GM10847 (cell line): ENCODE data around the gene MRPL33.

Source experiments
- POLR2A ChIP-seq: IDR thresholded peaks from 2 replicates; pipeline ENCODE4 v1.6.1; 2011; ENCODE audit not compliant: insufficient read length; ENCODE audit errors: extremely low read depth

Gene MRPL33

GRCh38 chr2:27795093-27795834 lies 23.7 kb downstream of the MRPL33 start:
- no peak for TF ChIP-seq POLR2A

DNA sequence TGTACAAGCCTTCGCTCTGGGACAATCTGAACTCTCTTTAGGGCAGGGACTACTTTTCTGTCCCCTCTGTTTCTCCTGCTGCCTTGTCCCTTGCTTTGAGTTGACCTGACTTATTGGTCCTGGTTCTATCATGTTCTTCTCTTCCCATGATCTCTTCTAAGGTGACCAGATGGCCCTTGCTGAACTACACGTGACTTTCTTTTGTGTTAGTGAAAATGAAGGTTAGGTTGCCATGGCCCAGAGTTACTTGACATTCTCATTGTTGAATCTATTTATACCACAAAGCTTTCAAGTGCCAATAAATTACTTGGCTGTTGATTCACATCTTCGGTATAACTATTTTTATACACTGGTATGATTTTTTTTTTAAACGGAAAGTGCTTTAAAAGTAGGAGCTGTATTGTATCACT lies 24.4 kb downstream of the MRPL33 start:
- no peak for TF ChIP-seq POLR2A

GRCh38 chr2:27796791-27797765 lies 25.6 kb downstream of the MRPL33 start:
- no peak for TF ChIP-seq POLR2A

- TF ChIP-seq POLR2A, result no peak
These were observed 26.3 kb downstream of the MRPL33 start for GRCh38 chr2:27797841-27798240.

DNA sequence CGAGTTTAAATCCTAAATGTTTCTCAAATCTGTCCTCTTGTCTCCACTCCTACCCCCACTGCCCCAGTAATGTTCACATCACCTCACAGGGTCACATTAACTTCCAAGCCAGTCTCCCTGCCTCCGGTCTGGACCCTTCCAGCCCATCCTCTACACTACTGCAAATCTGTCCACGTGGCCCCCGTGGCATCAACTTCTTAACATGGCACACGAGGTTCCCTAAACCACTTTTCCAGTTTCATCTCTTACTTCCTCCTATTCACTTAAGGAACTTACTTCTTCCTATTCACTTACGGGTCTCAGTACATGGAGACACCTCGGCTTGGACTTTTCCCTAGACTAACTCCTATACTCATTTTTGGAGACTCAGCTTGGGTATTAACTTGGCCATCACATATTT lies 27.0 kb downstream of the MRPL33 start:
- TF ChIP-seq POLR2A, result no peak

DNA sequence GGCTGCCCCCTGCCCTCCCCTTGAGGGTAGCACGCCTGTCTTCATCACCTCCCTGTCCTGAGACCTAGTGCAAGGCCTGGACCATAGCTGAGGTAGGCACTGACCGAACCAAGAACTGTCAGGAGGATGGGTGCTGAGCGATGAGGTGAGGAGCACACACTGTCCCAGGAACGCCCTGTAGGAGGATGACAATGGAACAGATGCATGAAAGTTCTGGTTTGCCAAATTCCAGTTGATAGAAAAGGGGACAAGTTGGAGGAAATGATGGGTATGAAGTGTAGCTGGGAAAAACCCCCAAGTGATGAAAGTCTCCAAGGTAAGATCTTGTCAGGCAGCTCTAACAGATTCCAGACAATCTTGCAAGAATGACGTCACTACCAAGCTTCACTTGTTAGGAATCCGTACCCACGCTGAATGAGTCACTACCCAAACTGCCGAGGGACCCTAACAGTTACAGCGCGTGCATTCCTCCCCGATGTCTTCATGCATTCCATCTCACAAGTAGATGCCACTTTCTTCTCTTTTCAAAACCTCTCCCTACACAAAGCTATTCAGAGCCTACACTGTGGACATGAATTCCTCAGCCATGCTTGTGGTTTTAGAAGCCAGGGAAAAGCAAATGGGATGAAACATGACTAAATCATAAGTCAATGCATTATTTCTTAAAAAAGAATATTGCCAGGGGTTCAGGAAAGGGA lies 27.6 kb downstream of the MRPL33 start:
- TF ChIP-seq POLR2A, result no peak

DNA sequence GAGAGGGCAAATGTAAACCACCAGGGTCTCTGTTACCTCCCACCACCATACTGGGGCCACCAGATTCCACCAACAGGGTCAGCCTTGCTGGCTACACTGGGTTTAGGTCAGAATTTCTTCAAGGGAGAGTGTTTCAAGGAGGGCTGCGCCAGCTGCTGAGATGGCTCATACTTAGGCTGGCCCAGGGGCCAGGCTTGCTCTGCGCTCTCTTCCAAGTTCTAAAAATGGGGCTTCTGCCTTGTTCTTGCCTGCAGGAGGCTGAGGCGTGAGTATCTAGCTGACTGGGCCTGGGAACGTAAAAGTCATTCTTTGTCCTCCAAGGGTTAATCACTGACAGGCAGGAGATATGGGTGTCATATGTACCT lies 28.1 kb downstream of the MRPL33 start:
- TF ChIP-seq POLR2A, result no peak

DNA sequence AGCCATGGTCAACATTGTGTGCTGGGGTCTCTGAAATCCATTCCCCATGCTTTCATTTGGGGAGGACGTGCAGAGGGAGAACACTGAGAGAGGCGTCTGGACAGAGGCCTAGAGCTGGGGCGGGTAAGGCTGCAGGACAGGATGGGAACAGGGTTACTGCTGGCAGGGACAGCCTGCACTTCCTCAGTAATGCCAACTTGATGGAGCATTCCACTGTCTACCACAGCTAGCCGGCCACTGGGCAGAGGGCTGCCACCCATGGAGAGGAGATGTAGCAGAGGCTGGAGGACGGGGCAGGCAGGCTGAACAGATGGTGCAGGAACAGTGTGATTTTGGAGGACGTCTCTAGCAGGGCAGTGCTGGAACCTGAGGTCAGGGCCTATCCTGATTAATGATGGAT lies 29.3 kb downstream of the MRPL33 start:
- no peak for TF ChIP-seq POLR2A

GRCh38 chr2:27802547-27802946 lies 31.0 kb downstream of the MRPL33 start:
- TF ChIP-seq POLR2A, result no peak

DNA sequence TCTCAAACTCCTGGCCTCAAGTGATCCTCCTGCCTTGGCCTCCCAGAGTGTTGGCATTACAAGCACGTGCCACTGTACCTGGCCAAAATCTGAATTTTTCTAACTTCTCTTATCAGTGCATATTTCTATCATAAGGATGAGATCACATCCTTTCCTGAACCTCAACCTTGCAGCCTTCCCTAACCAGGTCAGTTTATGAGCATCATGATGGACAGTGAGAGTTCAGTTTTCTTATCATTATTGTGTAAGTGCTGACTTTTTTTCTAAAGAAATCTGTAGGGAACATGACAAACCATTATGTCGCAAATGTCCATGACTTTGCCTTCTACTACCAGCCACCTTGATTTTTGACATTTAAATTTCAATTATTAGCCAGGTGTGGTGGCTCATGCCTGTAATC lies 31.5 kb downstream of the MRPL33 start:
- TF ChIP-seq POLR2A, result no peak

DNA sequence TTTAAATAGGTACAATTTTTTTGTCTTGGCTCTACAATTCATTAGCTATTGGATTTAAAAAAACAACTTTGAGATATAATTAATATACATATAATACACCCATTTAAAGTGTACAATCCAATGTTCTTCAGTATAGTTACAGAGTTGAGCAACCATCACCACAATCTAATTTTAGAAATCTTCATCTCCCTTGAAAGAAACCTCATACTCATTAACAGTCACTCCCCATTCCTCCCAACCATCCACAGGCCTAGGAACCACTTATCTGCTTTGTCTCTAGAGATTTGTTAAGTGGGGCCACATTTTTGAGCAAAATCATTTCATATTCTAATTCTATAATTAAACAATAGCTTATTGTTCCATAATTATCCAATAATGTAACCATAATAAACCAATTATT lies 32.6 kb downstream of the MRPL33 start:
- TF ChIP-seq POLR2A, result no peak

DNA sequence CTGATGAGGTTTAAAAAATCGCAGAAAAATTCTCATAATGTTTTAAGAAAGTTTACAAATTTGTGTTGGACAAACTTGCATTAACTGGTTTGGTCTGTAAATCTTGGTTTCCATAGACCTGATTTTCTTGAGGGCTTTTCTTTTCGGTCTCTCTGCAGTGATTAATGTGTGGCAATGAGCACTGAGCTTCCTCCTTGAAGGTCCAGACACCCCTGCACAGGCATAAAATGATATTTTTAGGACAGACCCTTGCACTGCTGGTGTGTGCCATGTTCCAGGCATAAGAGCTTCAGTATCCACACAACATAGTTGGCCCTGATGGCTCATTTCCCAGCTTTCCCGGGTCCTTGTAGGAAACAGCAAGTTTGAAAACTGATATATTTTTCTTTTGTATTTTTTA lies 33.7 kb downstream of the MRPL33 start:
- TF ChIP-seq POLR2A, result no peak

DNA sequence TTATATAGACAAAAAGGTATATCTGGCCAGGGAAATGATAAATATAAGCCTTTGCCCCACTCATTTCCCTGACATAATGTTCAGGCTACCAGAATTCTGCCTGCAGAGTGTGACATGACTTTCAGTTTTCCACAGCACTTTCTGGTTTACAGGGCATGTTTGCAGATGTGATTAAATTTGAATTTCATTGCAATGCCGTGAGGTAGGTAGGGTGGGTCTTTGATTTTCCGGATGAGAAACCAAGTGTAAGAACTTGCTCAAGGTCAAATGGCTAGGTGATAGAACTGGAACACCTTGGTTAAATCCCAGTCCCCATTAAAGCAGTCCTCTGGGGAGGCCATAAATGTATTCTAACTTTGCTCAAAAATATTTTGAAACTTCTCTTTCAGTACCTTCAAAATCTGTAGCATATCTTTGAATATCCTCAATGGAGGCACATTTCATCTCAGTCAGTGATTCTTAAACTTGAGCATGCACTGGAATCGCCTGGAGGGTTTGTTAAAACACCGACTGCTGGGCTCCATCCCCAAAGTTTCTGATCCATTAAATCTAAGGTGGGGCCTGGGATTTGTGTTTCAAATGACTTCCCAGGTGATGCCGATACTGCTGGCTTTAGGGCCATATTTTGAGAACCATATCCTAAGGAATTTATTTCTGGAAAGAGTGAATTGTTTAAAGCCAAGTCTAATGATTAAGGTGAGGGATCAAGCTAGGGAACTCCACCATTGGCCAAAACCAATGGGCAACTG lies 35.0 kb downstream of the MRPL33 start:
- no peak for TF ChIP-seq POLR2A

GRCh38 chr2:27807476-27807875 lies 36.0 kb downstream of the MRPL33 start:
- no peak for TF ChIP-seq POLR2A

DNA sequence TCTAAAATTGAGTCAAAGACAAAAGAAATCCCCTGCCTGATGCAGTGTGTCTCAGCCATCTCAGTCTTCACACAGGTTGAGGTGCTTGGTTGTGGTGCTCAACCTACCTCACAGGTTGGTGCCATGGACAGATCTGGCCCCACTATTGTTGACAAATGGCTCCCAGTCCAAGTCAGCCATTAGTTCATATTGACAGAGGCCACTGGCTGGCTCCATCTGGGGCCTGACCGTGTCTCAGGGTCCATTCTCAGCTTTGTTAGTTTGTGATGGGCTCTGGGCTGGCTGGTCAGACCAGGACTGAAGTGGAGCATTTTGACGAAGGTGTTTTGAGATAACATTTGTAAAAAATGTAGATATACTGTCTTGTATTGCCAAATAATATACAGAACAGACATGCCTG lies 36.9 kb downstream of the MRPL33 start:
- TF ChIP-seq POLR2A, result no peak
